A673 (cell line): ENCODE results near the gene DPP9. TPM values are rescaled to one million over a fixed set of nuclear protein-coding genes. Genes with fewer than 3 reads are reported as not detected.

Experiments
- BruUV-seq: library from RNA; stranded (reverse); fragments of 400-500 nt; replicated peaks from 2 replicates; lab custom pipeline; 2021; lab: Mats Ljungman, UMichigan
- CTCF ChIA-PET: fragments of 300-600 bp; sonication (Branson Sonifier 250); formaldehyde crosslinking; loops from one replicate; lab custom pipeline; 2022; ENCODE audit warnings: antibody characterized with exemption; lab: Charles Lee
- POLR2A ChIA-PET: fragments of 300-600 bp; sonication (Branson Sonifier 250); formaldehyde crosslinking; loops from one replicate; lab custom pipeline; 2022; ENCODE audit warnings: antibody characterized with exemption; ENCODE audit not compliant: low non-redundant PET; lab: Charles Lee
- DNase-seq: peaks from one replicate; pipeline ENCODE4 v3.0.0-alpha.2; 2015; ENCODE audit warnings: low spot score
- H3K27ac ChIP-seq: fragments of 200-600 bp; sonication (generic); 2 replicates; pipeline ENCODE4 v1.5.1; 2016; ENCODE audit warnings: mixed run types, low read depth, mild to moderate bottlenecking, mixed read lengths, antibody characterized with exemption, low read length; ENCODE audit not compliant: poor library complexity, severe bottlenecking
- H3K27me3 ChIP-seq: fragments of 200-600 bp; sonication (generic); replicated peaks from 2 replicates; pipeline ENCODE4 v1.6.1; 2017; ENCODE audit warnings: mixed run types, low read depth, mild to moderate bottlenecking, mixed read lengths, antibody characterized with exemption, low read length; ENCODE audit not compliant: insufficient read depth, poor library complexity
- H3K36me3 ChIP-seq: fragments of 200-600 bp; sonication (generic); 2 replicates; pipeline ENCODE4 v1.6.1; 2016; ENCODE audit warnings: mixed run types, mild to moderate bottlenecking, mixed read lengths, antibody characterized with exemption, low read length; ENCODE audit not compliant: insufficient read depth, poor library complexity, severe bottlenecking
- H3K4me1 ChIP-seq: fragments of 200-600 bp; sonication (generic); 2 replicates; pipeline ENCODE4 v1.6.1; 2017; ENCODE audit warnings: mixed run types, mild to moderate bottlenecking, mixed read lengths, antibody characterized with exemption, low read length; ENCODE audit not compliant: insufficient read depth, poor library complexity, severe bottlenecking
- H3K4me3 ChIP-seq: fragments of 200-600 bp; sonication (generic); 2 replicates; pipeline ENCODE4 v1.5.1; 2016; ENCODE audit warnings: low read depth, mixed run types, mild to moderate bottlenecking, mixed read lengths, low read length; ENCODE audit not compliant: poor library complexity, severe bottlenecking
- H3K9me3 ChIP-seq: fragments of 200-600 bp; sonication (generic); 2 replicates; pipeline ENCODE4 v1.6.1; 2016; ENCODE audit warnings: mixed run types, low read depth, mild to moderate bottlenecking, mixed read lengths, antibody characterized with exemption, low read length; ENCODE audit not compliant: poor library complexity, severe bottlenecking
- EZH2 ChIP-seq: fragments of 200-600 bp; sonication (generic); IDR thresholded peaks from 2 replicates; pipeline ENCODE4 v1.6.1; 2017; ENCODE audit warnings: borderline replicate concordance, low read depth, mild to moderate bottlenecking, mixed read lengths, antibody characterized with exemption, low read length; ENCODE audit not compliant: poor library complexity, severe bottlenecking
- intact Hi-C: fragments of 100-400 bp; cut with micrococcal nuclease; formaldehyde crosslinking; loops from one replicate; pipeline ENCODE4 v1.10.0; 2022; ENCODE audit not compliant: unreplicated experiment
- total RNA-seq: library from RNA; stranded (reverse); gene quantifications from 2 replicates; pipeline ENCODE4 v1.2.3, GENCODE V29; 2021
- TF ChIP-seq, protein P1 (sequence below): fragments of 300-800, 200-600 bp; sonication (generic); conservative IDR thresholded peaks from 2 replicates; pipeline ENCODE4 v1.5.1; 2017; ENCODE audit warnings: low read depth, mild to moderate bottlenecking, antibody characterized with exemption, low read length, moderate library complexity, mixed read lengths

DPP9 gene
- total RNA-seq, 1 experiment from 2014 or later = 65.7 TPM

DNA sequence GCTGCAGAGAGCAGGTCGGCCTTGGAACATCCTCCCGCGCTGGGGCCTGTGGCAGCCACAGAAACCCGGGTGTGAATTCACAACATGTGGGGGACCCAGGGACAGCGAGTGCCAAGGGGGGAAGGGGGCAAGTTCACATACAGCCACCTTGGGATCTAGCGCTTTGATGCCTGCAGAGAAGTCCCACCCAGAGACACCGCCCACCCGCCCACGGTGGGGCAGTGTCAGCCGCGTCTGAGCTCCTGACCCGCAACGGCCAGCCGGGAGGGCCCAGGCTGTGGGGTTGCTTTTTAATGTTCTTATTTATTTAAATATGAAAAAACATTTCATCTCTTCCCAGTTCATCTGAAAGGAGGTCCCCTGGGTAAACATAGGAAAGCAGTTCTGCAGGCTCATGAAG, 66.4 kb downstream of the DPP9 start:
- Histone ChIP-seq H3K4me1 (no peaks in the 10 kb centered on the region), H3K27me3 (no peaks in the 10 kb centered on the region), H3K9me3 (no peaks in the 10 kb centered on the region), H3K36me3 (peaks cover 48% of the 10 kb centered on the region), H3K27ac (no peak overlapping the region), H3K4me3 (no peak overlapping the region)
- no peak for TF ChIP-seq EZH2
- TF ChIP-seq, protein P1, sequence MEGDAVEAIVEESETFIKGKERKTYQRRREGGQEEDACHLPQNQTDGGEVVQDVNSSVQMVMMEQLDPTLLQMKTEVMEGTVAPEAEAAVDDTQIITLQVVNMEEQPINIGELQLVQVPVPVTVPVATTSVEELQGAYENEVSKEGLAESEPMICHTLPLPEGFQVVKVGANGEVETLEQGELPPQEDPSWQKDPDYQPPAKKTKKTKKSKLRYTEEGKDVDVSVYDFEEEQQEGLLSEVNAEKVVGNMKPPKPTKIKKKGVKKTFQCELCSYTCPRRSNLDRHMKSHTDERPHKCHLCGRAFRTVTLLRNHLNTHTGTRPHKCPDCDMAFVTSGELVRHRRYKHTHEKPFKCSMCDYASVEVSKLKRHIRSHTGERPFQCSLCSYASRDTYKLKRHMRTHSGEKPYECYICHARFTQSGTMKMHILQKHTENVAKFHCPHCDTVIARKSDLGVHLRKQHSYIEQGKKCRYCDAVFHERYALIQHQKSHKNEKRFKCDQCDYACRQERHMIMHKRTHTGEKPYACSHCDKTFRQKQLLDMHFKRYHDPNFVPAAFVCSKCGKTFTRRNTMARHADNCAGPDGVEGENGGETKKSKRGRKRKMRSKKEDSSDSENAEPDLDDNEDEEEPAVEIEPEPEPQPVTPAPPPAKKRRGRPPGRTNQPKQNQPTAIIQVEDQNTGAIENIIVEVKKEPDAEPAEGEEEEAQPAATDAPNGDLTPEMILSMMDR = no peak
- no peak for DNase-seq
- ChIA-PET CTCF (no interaction called here), POLR2A (no interaction called here)
- intact Hi-C loops = no loop called here
- BruUV-seq = no TSS peak

DNA sequence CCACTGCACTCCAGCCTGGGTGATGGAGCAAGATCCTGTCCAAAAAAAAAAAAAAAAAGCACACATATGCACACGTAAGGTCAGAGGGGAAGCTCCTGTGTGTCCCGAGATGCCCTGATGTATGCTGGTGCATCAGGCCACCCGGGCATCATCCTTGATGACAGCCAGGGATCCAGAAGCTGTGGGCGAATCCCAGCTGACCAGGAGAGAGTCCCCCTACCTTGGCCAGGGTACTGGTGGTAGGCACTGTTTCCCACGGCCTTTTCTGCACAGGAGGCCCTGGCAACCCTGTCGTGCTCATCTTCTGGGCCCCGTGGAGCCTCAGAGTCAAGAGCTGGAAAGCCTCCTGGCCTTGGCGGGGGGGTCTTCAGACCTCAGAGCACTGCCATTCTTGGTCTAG, 67.5 kb downstream of the DPP9 start:
- DNase-seq = no peak
- CTCF ChIA-PET = no interaction called here
- H3K36me3 ChIP-seq = peaks cover 52% of the 10 kb centered on the region
- POLR2A ChIA-PET = no interaction called here
- no peaks in the 10 kb centered on the region for H3K9me3 ChIP-seq
- intact Hi-C loops = no loop called here
- TF ChIP-seq, protein P1 = no peak
- no peak for TF ChIP-seq EZH2
- H3K27me3 ChIP-seq = no peaks in the 10 kb centered on the region
- H3K4me3 ChIP-seq = no peak overlapping the region
- no peaks in the 10 kb centered on the region for H3K4me1 ChIP-seq
- no peak overlapping the region for H3K27ac ChIP-seq
- no TSS peak for BruUV-seq

- H3K27ac ChIP-seq = peak overlapping the region; percentile 28
- no peaks in the 10 kb centered on the region for H3K27me3 ChIP-seq
- no peaks in the 10 kb centered on the region for H3K9me3 ChIP-seq
- ChIA-PET CTCF (no interaction called here), POLR2A (interaction anchor here (0.6 kb wide), 3 partner anchors 199 to 798 kb away, joined by 3 to 6 read pairs (median 4); no protein-coding TSS in a partner anchor)
- BruUV-seq = TSS peak; percentile 49
- intact Hi-C loops = no loop called here
- no peaks in the 10 kb centered on the region for H3K4me1 ChIP-seq
- H3K36me3 ChIP-seq = peaks cover 41% of the 10 kb centered on the region
- no peak for DNase-seq
- no peak for TF ChIP-seq EZH2
- TF ChIP-seq, protein P1 = no peak
- H3K4me3 ChIP-seq = no peak overlapping the region
Measured at GRCh38 chr19:4654437-4655361, 68.9 kb downstream of the DPP9 start.
